ENCODE measurements around the gene ITK. TPM values are rescaled to one million over a fixed set of nuclear protein-coding genes. Genes with fewer than 3 reads are reported as not detected.

ITK gene
- total RNA-seq, 1 experiment from 2014 or later, result not detected

DNA sequence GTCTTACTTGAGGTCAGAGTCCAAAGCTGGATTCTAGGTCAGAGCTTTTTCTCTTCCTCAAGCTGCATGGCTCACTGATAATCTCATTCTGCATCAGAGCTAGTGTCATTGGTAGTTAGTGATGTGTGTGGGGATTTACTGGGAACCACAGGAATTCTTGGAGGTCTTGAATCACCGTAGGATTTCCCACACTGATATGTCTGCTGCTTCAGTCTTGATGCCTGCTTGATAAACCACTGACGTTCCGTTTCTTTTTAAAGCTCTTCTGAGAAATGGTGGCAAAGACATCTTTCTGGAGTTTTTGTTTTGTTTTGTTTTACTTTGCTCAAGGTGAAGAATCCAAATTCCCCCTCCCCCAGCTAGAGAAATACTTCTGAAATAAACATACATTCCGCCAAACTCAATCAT is 13.4 kb upstream of the ITK start:
- POLR2A ChIA-PET, result no interaction called here
- no peaks in the 10 kb centered on the region; the same call in 1 of the 2 replicates for H3K27me3 ChIP-seq (replicated peaks; ENCODE audit: control insufficient read depth, insufficient read depth, low read length)
- no peaks in the 10 kb centered on the region for H3K9me3 ChIP-seq
- TF ChIP-seq, protein P1, sequence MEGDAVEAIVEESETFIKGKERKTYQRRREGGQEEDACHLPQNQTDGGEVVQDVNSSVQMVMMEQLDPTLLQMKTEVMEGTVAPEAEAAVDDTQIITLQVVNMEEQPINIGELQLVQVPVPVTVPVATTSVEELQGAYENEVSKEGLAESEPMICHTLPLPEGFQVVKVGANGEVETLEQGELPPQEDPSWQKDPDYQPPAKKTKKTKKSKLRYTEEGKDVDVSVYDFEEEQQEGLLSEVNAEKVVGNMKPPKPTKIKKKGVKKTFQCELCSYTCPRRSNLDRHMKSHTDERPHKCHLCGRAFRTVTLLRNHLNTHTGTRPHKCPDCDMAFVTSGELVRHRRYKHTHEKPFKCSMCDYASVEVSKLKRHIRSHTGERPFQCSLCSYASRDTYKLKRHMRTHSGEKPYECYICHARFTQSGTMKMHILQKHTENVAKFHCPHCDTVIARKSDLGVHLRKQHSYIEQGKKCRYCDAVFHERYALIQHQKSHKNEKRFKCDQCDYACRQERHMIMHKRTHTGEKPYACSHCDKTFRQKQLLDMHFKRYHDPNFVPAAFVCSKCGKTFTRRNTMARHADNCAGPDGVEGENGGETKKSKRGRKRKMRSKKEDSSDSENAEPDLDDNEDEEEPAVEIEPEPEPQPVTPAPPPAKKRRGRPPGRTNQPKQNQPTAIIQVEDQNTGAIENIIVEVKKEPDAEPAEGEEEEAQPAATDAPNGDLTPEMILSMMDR (IDR thresholded peaks at IDR 0.05; ENCODE audit: insufficient read depth in 1 of 2, low read depth in 1 of 2, low read length in 1 of 2, severe bottlenecking in 1 of 2, unreplicated experiment in 1 of 2), result no peak
- H3K4me1 ChIP-seq, result no peaks in the 10 kb centered on the region
- intact Hi-C loops (cut with micrococcal nuclease; ENCODE audit: unreplicated experiment), result no loop called here
- Mint-ChIP-seq H3K9me3 (ENCODE audit: unreplicated experiment) (peaks cover 14% of the 10 kb centered on the region), H3K27ac (ENCODE audit: unreplicated experiment) (no peak overlapping the region), H3K4me1 (ENCODE audit: low read depth, unreplicated experiment) (no peaks in the 10 kb centered on the region), H3K4me3 (ENCODE audit: unreplicated experiment) (no peak overlapping the region), H3K27me3 (ENCODE audit: insufficient read depth, unreplicated experiment) (peaks cover 16% of the 10 kb centered on the region), H3K36me3 (ENCODE audit: insufficient read depth, unreplicated experiment) (no peaks in the 10 kb centered on the region)
- no peak for DNase-seq
- CTCF ChIA-PET, result interaction anchor here (0.6 kb wide), 1 partner anchor 11 kb away, joined by 3 read pairs; no protein-coding TSS in a partner anchor
- no peak overlapping the region for H3K4me3 ChIP-seq (ENCODE audit: low read depth, low read length)
- BruUV-seq (replicated peaks), result no TSS peak
- no peaks in the 10 kb centered on the region for H3K36me3 ChIP-seq (ENCODE audit: control insufficient read depth, insufficient read depth, low read length)

DNA sequence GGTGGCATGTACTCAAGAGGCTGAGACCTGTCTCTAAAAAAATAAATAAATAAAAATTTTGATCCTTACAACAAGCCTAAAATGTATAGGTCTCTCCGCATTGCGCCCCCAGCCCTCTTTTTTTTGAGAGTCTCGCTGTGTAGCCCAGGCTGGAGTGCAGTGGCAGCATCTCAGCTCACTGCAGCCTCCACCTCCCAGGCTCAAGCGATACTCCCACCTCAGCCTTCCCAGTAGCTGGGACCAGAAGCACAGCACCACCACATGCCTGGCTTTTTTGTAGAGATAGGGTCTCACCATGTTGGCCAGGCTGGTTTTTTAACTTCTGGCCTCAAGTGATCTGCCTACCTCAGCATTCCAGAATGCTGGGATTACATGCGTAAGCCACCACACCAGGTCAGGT is 12.4 kb upstream of the ITK start:
- BruUV-seq (replicated peaks), result no TSS peak
- CTCF ChIA-PET, result no interaction called here

DNA sequence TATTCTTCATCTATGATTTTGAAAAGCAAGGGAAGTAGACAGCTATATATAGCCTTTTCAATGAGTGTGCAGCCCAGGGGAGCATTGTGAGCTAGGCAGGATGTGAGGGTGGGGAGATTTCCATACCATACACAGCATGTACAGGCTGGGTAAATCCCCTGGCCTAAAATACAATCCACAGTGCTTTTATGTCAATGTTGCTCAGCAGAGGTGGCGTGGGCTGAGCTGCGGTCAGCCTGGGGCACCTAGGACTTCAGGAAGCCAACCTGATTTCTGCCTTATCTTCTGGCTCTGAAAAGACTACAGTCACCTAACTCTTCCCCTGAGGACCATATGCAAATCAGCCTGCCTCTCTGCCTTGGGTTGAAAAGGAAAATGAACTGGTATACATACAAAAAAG is 8.2 kb upstream of the ITK start:
- H3K27me3 ChIP-seq (replicated peaks; ENCODE audit: control insufficient read depth, insufficient read depth, low read length), result no peaks in the 10 kb centered on the region; the same call in 1 of the 2 replicates
- TF ChIP-seq, protein P1 (IDR thresholded peaks at IDR 0.05; ENCODE audit: insufficient read depth in 1 of 2, low read depth in 1 of 2, low read length in 1 of 2, severe bottlenecking in 1 of 2, unreplicated experiment in 1 of 2), result no peak
- no peaks in the 10 kb centered on the region for H3K9me3 ChIP-seq
- Mint-ChIP-seq H3K4me1 (ENCODE audit: low read depth, unreplicated experiment) (no peaks in the 10 kb centered on the region), H3K36me3 (ENCODE audit: insufficient read depth, unreplicated experiment) (no peaks in the 10 kb centered on the region), H3K9me3 (ENCODE audit: unreplicated experiment) (peaks cover 14% of the 10 kb centered on the region), H3K27me3 (ENCODE audit: insufficient read depth, unreplicated experiment) (peaks cover 14% of the 10 kb centered on the region), H3K27ac (ENCODE audit: unreplicated experiment) (no peak overlapping the region), H3K4me3 (ENCODE audit: unreplicated experiment) (no peak overlapping the region)
- H3K36me3 ChIP-seq (ENCODE audit: control insufficient read depth, insufficient read depth, low read length), result no peaks in the 10 kb centered on the region
- intact Hi-C loops (cut with micrococcal nuclease; ENCODE audit: unreplicated experiment), result no loop called here
- H3K4me3 ChIP-seq (ENCODE audit: low read depth, low read length), result no peak overlapping the region
- no TSS peak for BruUV-seq (replicated peaks)
- ChIA-PET CTCF (no interaction called here), POLR2A (no interaction called here)
- no peak for DNase-seq
- H3K4me1 ChIP-seq, result no peaks in the 10 kb centered on the region

More for the DNA sequence above, 12.4 kb upstream of the ITK start:
- Histone ChIP-seq H3K9me3 (no peaks in the 10 kb centered on the region), H3K4me3 (ENCODE audit: low read depth, low read length) (no peak overlapping the region), H3K27me3 (replicated peaks; ENCODE audit: control insufficient read depth, insufficient read depth, low read length) (no peaks in the 10 kb centered on the region), H3K4me1 (no peaks in the 10 kb centered on the region), H3K36me3 (ENCODE audit: control insufficient read depth, insufficient read depth, low read length) (no peaks in the 10 kb centered on the region)
- TF ChIP-seq, protein P1 (IDR thresholded peaks at IDR 0.05; ENCODE audit: insufficient read depth in 1 of 2, low read depth in 1 of 2, low read length in 1 of 2, severe bottlenecking in 1 of 2, unreplicated experiment in 1 of 2), result no peak
- DNase-seq, result no peak
- POLR2A ChIA-PET, result no interaction called here
- H3K27me3 Mint-ChIP-seq (ENCODE audit: insufficient read depth, unreplicated experiment), result peaks cover 12% of the 10 kb centered on the region
- H3K27ac Mint-ChIP-seq (ENCODE audit: unreplicated experiment), result no peak overlapping the region
- H3K4me1 Mint-ChIP-seq (ENCODE audit: low read depth, unreplicated experiment), result no peaks in the 10 kb centered on the region
- no peaks in the 10 kb centered on the region for H3K36me3 Mint-ChIP-seq (ENCODE audit: insufficient read depth, unreplicated experiment)
- intact Hi-C loops (cut with micrococcal nuclease; ENCODE audit: unreplicated experiment), result no loop called here
- H3K4me3 Mint-ChIP-seq (ENCODE audit: unreplicated experiment), result no peak overlapping the region
- H3K9me3 Mint-ChIP-seq (ENCODE audit: unreplicated experiment), result peaks cover 14% of the 10 kb centered on the region
